NOMO-1 (cell line): ENCODE results near the gene TWF2.
"Not testable (repeated sequence)": the region's sequence is repeated elsewhere in the genome, so short reads cannot be mapped to it uniquely, and the experiment has no call there.

Experiments
- DNase-seq, 2 experiments: peaks; one replicate each; lab custom pipeline; 2025; ENCODE audit not compliant: unreplicated experiment in 2 of 2; lab: John Stamatoyannopoulos, UW

TWF2 gene

GRCh38 chr3:52238761-52239701, at the start of gene TWF2:
TWF2 (minus strand) TSS chr3:52239158; CDS start chr3:52239016, 142 bp downstream.
- peak; percentile 59 to 72 for DNase-seq

GRCh38 chr3:52288674-52289073, 49.7 kb upstream of the TWF2 start:
- no peak for DNase-seq

GRCh38 chr3:52286777-52287110, 47.8 kb upstream of the TWF2 start:
- no peak for DNase-seq

- DNase-seq = not testable (repeated sequence)
These were observed 45.1 kb upstream of the TWF2 start for GRCh38 chr3:52284051-52284450.

- no peak for DNase-seq
These were observed 44.3 kb upstream of the TWF2 start for GRCh38 chr3:52283306-52283705.

- no peak for DNase-seq
These were observed 43.2 kb upstream of the TWF2 start for GRCh38 chr3:52281981-52282801.

GRCh38 chr3:52280050-52280461, 41.1 kb upstream of the TWF2 start:
- DNase-seq = no peak

- DNase-seq = no peak
These were observed 40.6 kb upstream of the TWF2 start for GRCh38 chr3:52279596-52279995.

GRCh38 chr3:52278510-52279069, 39.6 kb upstream of the TWF2 start, which contains the start of gene WDR82:
WDR82 (minus strand) TSS chr3:52278649; CDS start chr3:52278361, 288 bp downstream.
- DNase-seq = peak; percentile 84 to 93

- DNase-seq = peak; percentile 69
These were observed 39.1 kb upstream of the TWF2 start for GRCh38 chr3:52277972-52278509.

- DNase-seq = peak; percentile 40 to 59
These were observed 38.4 kb upstream of the TWF2 start for GRCh38 chr3:52277071-52277964.

- not testable (repeated sequence) for DNase-seq
These were observed 35.8 kb upstream of the TWF2 start for GRCh38 chr3:52274781-52275180.

- DNase-seq = no peak
These were observed 33.9 kb upstream of the TWF2 start for GRCh38 chr3:52272831-52273230.

GRCh38 chr3:52272172-52272571, 33.2 kb upstream of the TWF2 start:
- DNase-seq = not testable (repeated sequence)

- DNase-seq = peak in 1 of 2 experiments; percentile 44
These were observed 31.3 kb upstream of the TWF2 start for GRCh38 chr3:52270252-52270754.

- DNase-seq = no peak
These were observed 30.8 kb upstream of the TWF2 start for GRCh38 chr3:52269776-52270175.

- no peak for DNase-seq
These were observed 29.1 kb upstream of the TWF2 start for GRCh38 chr3:52268036-52268435.

- DNase-seq = no peak
These were observed 26.4 kb upstream of the TWF2 start for GRCh38 chr3:52265387-52265786.

- no peak for DNase-seq
These were observed 23.5 kb upstream of the TWF2 start for GRCh38 chr3:52262447-52262846.

- DNase-seq = no peak
These were observed 20.5 kb upstream of the TWF2 start for GRCh38 chr3:52259448-52259847.
